Measurements from ENCODE around the gene YIPF4. TPM values are rescaled to one million over a fixed set of nuclear protein-coding genes. Genes with fewer than 3 reads are reported as not detected.

The YIPF4 gene
- 10 to 100 TPM; 19.0 to 25.0 TPM for total RNA-seq

- peak; percentile 100 for ATAC-seq (ENCODE audit: insufficient number of reproducible peaks, low FRiP score, low read depth)
- no peak for TF ChIP-seq CTCF (IDR thresholded peaks at IDR 0.05)
These were observed at the start of gene YIPF4 for GRCh38 chr2:32277674-32278477. Gene YIPF4, plus strand, starts transcription at chr2:32277904. Its CDS starts 252 bp downstream, at chr2:32278156.

GRCh38 chr2:32228181-32228580, 49.5 kb upstream of the YIPF4 start:
- Histone ChIP-seq H3K27me3 (replicated peaks; ENCODE audit: insufficient read depth) (no peaks in the 10 kb centered on the region), H3K36me3 (no peaks in the 10 kb centered on the region), H3K9me3 (no peaks in the 10 kb centered on the region), H3K27ac (no peak overlapping the region), H3K4me1 (ENCODE audit: control insufficient read depth in 1 of 2, low read depth in 2 of 2) (no peaks in the 10 kb centered on the region), H3K4me3 (no peak overlapping the region)
- no peak for DNase-seq (ENCODE audit: low spot score)
- no peak for TF ChIP-seq CTCF (IDR thresholded peaks at IDR 0.05)
- ATAC-seq (ENCODE audit: insufficient number of reproducible peaks, low FRiP score, low read depth), result no peak

More at GRCh38 chr2:32277674-32278477, at the start of gene YIPF4:
- Histone ChIP-seq H3K4me1 (ENCODE audit: control insufficient read depth in 1 of 2, low read depth in 2 of 2) (peaks cover 5 to 20% of the 10 kb centered on the region in 2 donors), H3K4me3 (peak within 1 kb of the TSS; percentile 94), H3K9me3 (no peaks in the 10 kb centered on the region), H3K27me3 (replicated peaks; ENCODE audit: insufficient read depth) (no peaks in the 10 kb centered on the region), H3K27ac (peak within 1 kb of the TSS; percentile 74 to 81), H3K36me3 (no peaks in the 10 kb centered on the region)
- peak; percentile 63 for DNase-seq (ENCODE audit: low spot score)

DNA sequence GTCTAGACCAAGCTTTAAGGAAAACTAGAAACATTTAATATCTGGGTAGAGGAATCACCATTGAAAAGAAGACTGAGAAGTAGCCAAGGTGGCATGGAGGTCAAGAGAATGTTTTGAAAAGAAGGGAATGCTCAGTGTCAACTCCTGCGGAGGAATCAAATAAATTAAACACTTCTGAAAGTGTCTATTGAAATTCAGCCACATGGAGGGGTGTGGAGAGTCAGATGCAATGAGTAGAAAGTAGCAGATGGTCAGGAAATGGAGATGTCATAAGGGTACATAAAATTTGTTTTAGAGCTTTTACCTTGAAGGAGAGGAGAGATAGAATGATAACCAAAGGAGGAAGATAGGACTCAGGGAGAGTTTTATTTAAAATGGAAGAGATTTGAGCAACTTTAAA, 48.1 kb upstream of the YIPF4 start:
- no peak overlapping the region for H3K4me3 ChIP-seq

DNA sequence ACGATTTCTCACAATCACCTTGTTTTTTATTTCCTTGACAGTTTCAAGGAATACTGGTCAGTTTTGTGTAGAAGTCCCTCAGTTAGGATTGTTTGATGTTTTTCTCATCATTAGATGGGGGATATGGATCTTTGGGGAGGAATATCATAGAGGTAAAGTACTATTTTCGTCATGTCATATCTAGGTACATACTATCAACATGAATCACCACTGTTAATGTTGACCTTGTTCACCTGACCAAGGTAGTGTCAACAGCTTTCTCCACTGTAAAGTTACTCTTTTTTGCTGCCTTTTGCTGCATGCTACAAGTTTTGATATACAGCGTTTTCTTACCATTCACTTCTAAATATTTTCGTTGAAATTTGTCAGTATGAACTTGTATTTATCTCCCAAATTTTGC, 45.7 kb upstream of the YIPF4 start:
- Histone ChIP-seq H3K9me3 (no peaks in the 10 kb centered on the region), H3K27ac (no peak overlapping the region), H3K36me3 (no peaks in the 10 kb centered on the region), H3K27me3 (replicated peaks; ENCODE audit: insufficient read depth) (no peaks in the 10 kb centered on the region), H3K4me3 (no peak overlapping the region), H3K4me1 (ENCODE audit: control insufficient read depth in 1 of 2, low read depth in 2 of 2) (no peaks in the 10 kb centered on the region)
- no peak for TF ChIP-seq CTCF (IDR thresholded peaks at IDR 0.05)
- ATAC-seq (ENCODE audit: insufficient number of reproducible peaks, low FRiP score, low read depth), result no peak
- no peak for DNase-seq (ENCODE audit: low spot score)

More for the DNA sequence above, 48.1 kb upstream of the YIPF4 start:
- H3K27ac ChIP-seq, result no peak overlapping the region
- no peak for TF ChIP-seq CTCF (IDR thresholded peaks at IDR 0.05)
- no peaks in the 10 kb centered on the region for H3K9me3 ChIP-seq
- DNase-seq (ENCODE audit: low spot score) (no peak), ATAC-seq (ENCODE audit: insufficient number of reproducible peaks, low FRiP score, low read depth) (no peak)
- no peaks in the 10 kb centered on the region for H3K4me1 ChIP-seq (ENCODE audit: control insufficient read depth in 1 of 2, low read depth in 2 of 2)
- H3K27me3 ChIP-seq (replicated peaks; ENCODE audit: insufficient read depth), result no peaks in the 10 kb centered on the region
- no peaks in the 10 kb centered on the region for H3K36me3 ChIP-seq

GRCh38 chr2:32235315-32235714, 42.4 kb upstream of the YIPF4 start:
- no peaks in the 10 kb centered on the region for H3K4me1 ChIP-seq (ENCODE audit: control insufficient read depth in 1 of 2, low read depth in 2 of 2)
- no peak overlapping the region for H3K4me3 ChIP-seq
- H3K27me3 ChIP-seq (replicated peaks; ENCODE audit: insufficient read depth), result no peaks in the 10 kb centered on the region
- ATAC-seq (ENCODE audit: insufficient number of reproducible peaks, low FRiP score, low read depth), result no peak
- no peak for DNase-seq (ENCODE audit: low spot score)
- no peak for TF ChIP-seq CTCF (IDR thresholded peaks at IDR 0.05)
- no peaks in the 10 kb centered on the region for H3K36me3 ChIP-seq
- H3K27ac ChIP-seq, result no peak overlapping the region
- H3K9me3 ChIP-seq, result no peaks in the 10 kb centered on the region

All from thoracic aorta (tissue), 2 donors.